GM23248 (cell line): ENCODE results near the gene CRP.

Experiments
- EZH2 ChIP-seq: fragments of 200-600 bp; sonication (generic); IDR thresholded peaks from 2 replicates; pipeline ENCODE4 v1.6.1; 2018; ENCODE audit warnings: antibody characterized with exemption, mild to moderate bottlenecking; ENCODE audit not compliant: insufficient read depth, poor library complexity, severe bottlenecking
- EZH2phosphoT487 ChIP-seq: fragments of 200-600 bp; sonication (generic); IDR thresholded peaks from 2 replicates; pipeline ENCODE4 v1.6.1; 2018; ENCODE audit warnings: antibody characterized with exemption, moderate library complexity, mild to moderate bottlenecking, low read depth; ENCODE audit not compliant: insufficient read depth

- TF ChIP-seq EZH2phosphoT487 (no peak), EZH2 (no peak)
These were observed 9.9 kb downstream of the CRP start for GRCh38 chr1:159704481-159704880.
